Upper lobe of left lung (tissue), 4 donors: Measurements from ENCODE around the gene USP17L25.
"Not testable (repeated sequence)": the region's sequence is repeated elsewhere in the genome, so short reads cannot be mapped to it uniquely, and the experiment has no call there.

Experiments
- EP300 ChIP-seq, 4 donors: sonication (generic); formaldehyde crosslinking; IDR thresholded peaks; one replicate each; pipeline ENCODE4 v1.5.1; 2017; ENCODE audit warnings: antibody characterized with exemption in 4 of 4, control low read depth in 2 of 4
- POLR2A ChIP-seq, 4 donors: fragments of 450-650 bp; IDR thresholded peaks; one replicate each; pipeline ENCODE4 v1.5.1; 2016 to 2017; ENCODE audit warnings: antibody characterized with exemption in 4 of 4, mild to moderate bottlenecking in 2 of 4
- TF ChIP-seq, protein P1 (sequence below), 6 experiments: fragments of 450-650 bp in 4 of 6; fragments of 200-600 bp in 2 of 6; sonication (generic) in 2 of 6; IDR thresholded peaks; one replicate each; pipeline ENCODE4 v1.5.1; 2016 to 2019; ENCODE audit warnings: antibody characterized with exemption in 6 of 6

- not testable (repeated sequence) for TF ChIP-seq POLR2A, EP300 (IDR thresholded peaks at IDR 0.05)
- TF ChIP-seq, protein P1, sequence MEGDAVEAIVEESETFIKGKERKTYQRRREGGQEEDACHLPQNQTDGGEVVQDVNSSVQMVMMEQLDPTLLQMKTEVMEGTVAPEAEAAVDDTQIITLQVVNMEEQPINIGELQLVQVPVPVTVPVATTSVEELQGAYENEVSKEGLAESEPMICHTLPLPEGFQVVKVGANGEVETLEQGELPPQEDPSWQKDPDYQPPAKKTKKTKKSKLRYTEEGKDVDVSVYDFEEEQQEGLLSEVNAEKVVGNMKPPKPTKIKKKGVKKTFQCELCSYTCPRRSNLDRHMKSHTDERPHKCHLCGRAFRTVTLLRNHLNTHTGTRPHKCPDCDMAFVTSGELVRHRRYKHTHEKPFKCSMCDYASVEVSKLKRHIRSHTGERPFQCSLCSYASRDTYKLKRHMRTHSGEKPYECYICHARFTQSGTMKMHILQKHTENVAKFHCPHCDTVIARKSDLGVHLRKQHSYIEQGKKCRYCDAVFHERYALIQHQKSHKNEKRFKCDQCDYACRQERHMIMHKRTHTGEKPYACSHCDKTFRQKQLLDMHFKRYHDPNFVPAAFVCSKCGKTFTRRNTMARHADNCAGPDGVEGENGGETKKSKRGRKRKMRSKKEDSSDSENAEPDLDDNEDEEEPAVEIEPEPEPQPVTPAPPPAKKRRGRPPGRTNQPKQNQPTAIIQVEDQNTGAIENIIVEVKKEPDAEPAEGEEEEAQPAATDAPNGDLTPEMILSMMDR (IDR thresholded peaks at IDR 0.05): not testable (repeated sequence)
These were observed 14.1 kb downstream of the USP17L25 start, which contains the start of gene USP17L27 for GRCh38 chr4:9343848-9344247.
